Measurements from ENCODE around the gene CPNE4.
A peak's percentile ranks its signal among the peaks of the same experiment; 100 is the strongest.
"Not testable (repeated sequence)": the region's sequence is repeated elsewhere in the genome, so short reads cannot be mapped to it uniquely, and the experiment has no call there.

The CPNE4 gene

GRCh38 chr3:132034486-132035464 lies at the start of gene CPNE4:
CPNE4 (minus strand) TSS chr3:132035014.
- DNase-seq = peak; percentile 36

GRCh38 chr3:132083583-132084279 lies 48.9 kb upstream of the CPNE4 start:
- no peak for DNase-seq

- no peak for DNase-seq
Observed at GRCh38 chr3:132083159-132083558, 48.3 kb upstream of the CPNE4 start.

GRCh38 chr3:132079147-132079546 lies 44.3 kb upstream of the CPNE4 start:
- DNase-seq = no peak

GRCh38 chr3:132073771-132074170 lies 39.0 kb upstream of the CPNE4 start:
- DNase-seq = no peak

- DNase-seq = no peak
Observed at GRCh38 chr3:132071043-132071442, 36.2 kb upstream of the CPNE4 start.

GRCh38 chr3:132064114-132064513 lies 29.3 kb upstream of the CPNE4 start:
- no peak for DNase-seq

- DNase-seq = no peak
Observed at GRCh38 chr3:132062535-132062934, 27.7 kb upstream of the CPNE4 start.

GRCh38 chr3:132055872-132056271 lies 21.1 kb upstream of the CPNE4 start:
- DNase-seq = no peak

GRCh38 chr3:132047209-132047608 lies 12.4 kb upstream of the CPNE4 start:
- no peak for DNase-seq

GRCh38 chr3:132044874-132045273 lies 10.1 kb upstream of the CPNE4 start:
- not testable (repeated sequence) for DNase-seq

- no peak for DNase-seq
Observed at GRCh38 chr3:132042681-132043080, 7.9 kb upstream of the CPNE4 start.

- DNase-seq = no peak
Observed at GRCh38 chr3:132038198-132038825, 3.5 kb upstream of the CPNE4 start.

GRCh38 chr3:132037581-132037980 lies 2.8 kb upstream of the CPNE4 start:
- DNase-seq = no peak

GRCh38 chr3:132037056-132037455 lies 2.2 kb upstream of the CPNE4 start:
- DNase-seq = no peak

- no peak for DNase-seq
Observed at GRCh38 chr3:132034097-132034485, 723 bp downstream of the CPNE4 start.

GRCh38 chr3:132033471-132033870 lies 1.3 kb downstream of the CPNE4 start:
- no peak for DNase-seq

GRCh38 chr3:132032959-132033358 lies 1.9 kb downstream of the CPNE4 start:
- no peak for DNase-seq

- DNase-seq = peak; percentile 46
Observed at GRCh38 chr3:132029182-132029902, 5.5 kb downstream of the CPNE4 start.

GRCh38 chr3:132022914-132023313 lies 11.9 kb downstream of the CPNE4 start:
- no peak for DNase-seq

- DNase-seq = no peak
Observed at GRCh38 chr3:132020058-132020457, 14.8 kb downstream of the CPNE4 start.

- no peak for DNase-seq
Observed at GRCh38 chr3:132017137-132017536, 17.7 kb downstream of the CPNE4 start.
